ENCODE measurements around the gene VPS18.

DNA sequence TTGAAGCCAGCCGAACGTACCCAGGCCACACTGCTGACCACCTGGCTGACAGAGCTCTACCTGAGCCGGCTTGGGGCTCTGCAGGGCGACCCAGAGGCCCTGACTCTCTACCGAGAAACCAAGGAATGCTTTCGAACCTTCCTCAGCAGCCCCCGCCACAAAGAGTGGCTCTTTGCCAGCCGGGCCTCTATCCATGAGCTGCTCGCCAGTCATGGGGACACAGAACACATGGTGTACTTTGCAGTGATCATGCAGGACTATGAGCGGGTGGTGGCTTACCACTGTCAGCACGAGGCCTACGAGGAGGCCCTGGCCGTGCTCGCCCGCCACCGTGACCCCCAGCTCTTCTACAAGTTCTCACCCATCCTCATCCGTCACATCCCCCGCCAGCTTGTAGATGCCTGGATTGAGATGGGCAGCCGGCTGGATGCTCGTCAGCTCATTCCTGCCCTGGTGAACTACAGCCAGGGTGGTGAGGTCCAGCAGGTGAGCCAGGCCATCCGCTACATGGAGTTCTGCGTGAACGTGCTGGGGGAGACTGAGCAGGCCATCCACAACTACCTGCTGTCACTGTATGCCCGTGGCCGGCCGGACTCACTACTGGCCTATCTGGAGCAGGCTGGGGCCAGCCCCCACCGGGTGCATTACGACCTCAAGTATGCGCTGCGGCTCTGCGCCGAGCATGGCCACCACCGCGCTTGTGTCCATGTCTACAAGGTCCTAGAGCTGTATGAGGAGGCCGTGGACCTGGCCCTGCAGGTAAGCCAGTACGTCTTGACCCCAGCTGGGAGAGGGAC, 6.2 kb downstream of the VPS18 start:
- TF ChIP-seq, protein P1, sequence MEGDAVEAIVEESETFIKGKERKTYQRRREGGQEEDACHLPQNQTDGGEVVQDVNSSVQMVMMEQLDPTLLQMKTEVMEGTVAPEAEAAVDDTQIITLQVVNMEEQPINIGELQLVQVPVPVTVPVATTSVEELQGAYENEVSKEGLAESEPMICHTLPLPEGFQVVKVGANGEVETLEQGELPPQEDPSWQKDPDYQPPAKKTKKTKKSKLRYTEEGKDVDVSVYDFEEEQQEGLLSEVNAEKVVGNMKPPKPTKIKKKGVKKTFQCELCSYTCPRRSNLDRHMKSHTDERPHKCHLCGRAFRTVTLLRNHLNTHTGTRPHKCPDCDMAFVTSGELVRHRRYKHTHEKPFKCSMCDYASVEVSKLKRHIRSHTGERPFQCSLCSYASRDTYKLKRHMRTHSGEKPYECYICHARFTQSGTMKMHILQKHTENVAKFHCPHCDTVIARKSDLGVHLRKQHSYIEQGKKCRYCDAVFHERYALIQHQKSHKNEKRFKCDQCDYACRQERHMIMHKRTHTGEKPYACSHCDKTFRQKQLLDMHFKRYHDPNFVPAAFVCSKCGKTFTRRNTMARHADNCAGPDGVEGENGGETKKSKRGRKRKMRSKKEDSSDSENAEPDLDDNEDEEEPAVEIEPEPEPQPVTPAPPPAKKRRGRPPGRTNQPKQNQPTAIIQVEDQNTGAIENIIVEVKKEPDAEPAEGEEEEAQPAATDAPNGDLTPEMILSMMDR (IDR thresholded peaks at IDR 0.05; ENCODE audit: insufficient read depth, low read length, poor library complexity, severe bottlenecking) = no peak
- TF ChIP-seq EZH2phosphoT487 (conservative IDR thresholded peaks at IDR 0.05; ENCODE audit: low read length) = no peak
